HepG2 (cell line): ENCODE data around the gene CYBC1. TPM values are rescaled to one million over a fixed set of nuclear protein-coding genes. Genes with fewer than 3 reads are reported as not detected.

ENCODE experiments used
- ATAC-seq: fragments of 200-7000 bp; cut with Tn5 transposase; 3 replicates; pipeline ENCODE4 v1.9.1; 2020; ENCODE audit warnings: mild to moderate bottlenecking, moderate library complexity
- BruUV-seq: library from RNA; stranded (reverse); fragments of 400-500 nt; replicated peaks from 2 replicates; lab custom pipeline; 2021; lab: Mats Ljungman, UMichigan
- CTCF ChIA-PET: fragments of 300-600 bp; formaldehyde crosslinking; extraction: SDS; loops from one replicate; lab custom pipeline; 2021; ENCODE audit warnings: low total read pairs, inconsistent platforms, low intra/inter-chr PET ratio; lab: Yijun Ruan, JAX
- POLR2A ChIA-PET: fragments of 350-600 bp; sonication (Branson Sonifier 250); formaldehyde crosslinking; loops from one replicate; lab custom pipeline; 2020; ENCODE audit warnings: antibody characterized with exemption, inconsistent platforms; lab: Yijun Ruan, JAX
- DNase-seq: peaks from one replicate; pipeline ENCODE4 v3.0.0-alpha.2; 2015; ENCODE audit warnings: low spot score
- FAIRE-seq: peaks from 3 replicates; lab custom pipeline; 2011; peaks lifted over from hg19 to GRCh38; lab: Jason Lieb, UNC
- H2AFZ ChIP-seq: one replicate; pipeline ENCODE4 v1.6.1; 2011; ENCODE audit warnings: low read length, inconsistent platforms
- H3K27ac ChIP-seq: fragments of 300-600 bp; 3 replicates; pipeline ENCODE4 v1.8.0; 2011; ENCODE audit warnings: mixed run types, mild to moderate bottlenecking, mixed read lengths, low read length, inconsistent platforms; ENCODE audit not compliant: insufficient read depth; ENCODE audit errors: extremely low read length
- H3K27me3 ChIP-seq, 2 experiments: fragments of 200-600 bp in 1 of 2; 2 replicates in 1 of 2; 3 replicates in 1 of 2; pipeline versions ENCODE4 v1.6.0 to v1.8.0; 2011; ENCODE audit warnings: low read length in 2 of 2, mild to moderate bottlenecking in 2 of 2, moderate library complexity in 2 of 2, inconsistent platforms in 1 of 2; ENCODE audit not compliant: insufficient read depth in 2 of 2, control insufficient read depth in 1 of 2
- H3K36me3 ChIP-seq, 2 experiments: fragments of 200-600 bp in 1 of 2; replicated peaks in 1 of 2; 2 replicates in 1 of 2; 3 replicates in 1 of 2; pipeline versions ENCODE4 v1.5.1 to v1.8.0; 2011; ENCODE audit warnings: low read length in 2 of 2, inconsistent platforms in 1 of 2; ENCODE audit not compliant: insufficient read depth in 2 of 2, control insufficient read depth in 1 of 2
- H3K4me1 ChIP-seq: 2 replicates; pipeline ENCODE4 v1.5.1; 2012; ENCODE audit warnings: low read length, inconsistent platforms; ENCODE audit not compliant: insufficient read depth
- H3K4me2 ChIP-seq: 2 replicates; pipeline ENCODE4 v1.6.0; 2011; ENCODE audit warnings: low read depth, low read length, inconsistent platforms
- H3K4me3 ChIP-seq, 3 experiments: fragments of 200-600 bp in 1 of 3; sonication (generic), shearing (Covaris generic) in 1 of 3; replicated peaks in 1 of 3; 2 replicates each; pipeline ENCODE4 v1.5.1; 2011 to 2016; ENCODE audit warnings: low read length in 3 of 3, inconsistent platforms in 2 of 3, low read depth in 2 of 3, mild to moderate bottlenecking in 2 of 3, control low read depth in 1 of 3, mixed read lengths in 1 of 3; ENCODE audit not compliant: insufficient read depth in 1 of 3
- H3K79me2 ChIP-seq: one replicate; pipeline ENCODE4 v1.6.1; 2011; ENCODE audit warnings: low read length, inconsistent platforms; ENCODE audit not compliant: insufficient read depth
- H3K9ac ChIP-seq: 2 replicates; pipeline ENCODE4 v1.6.0; 2011; ENCODE audit warnings: mild to moderate bottlenecking, low read depth, low read length, inconsistent platforms; ENCODE audit not compliant: insufficient read depth
- H3K9me3 ChIP-seq: 2 replicates; pipeline ENCODE4 v1.5.1; 2012; ENCODE audit warnings: mild to moderate bottlenecking, low read length
- H4K20me1 ChIP-seq: 2 replicates; pipeline ENCODE4 v1.6.0; 2011; ENCODE audit warnings: inconsistent platforms, mild to moderate bottlenecking, low read length, moderate library complexity; ENCODE audit not compliant: insufficient read depth
- AHDC1 ChIP-seq: sonication (generic); formaldehyde crosslinking; IDR thresholded peaks from 2 replicates; pipeline ENCODE4 v1.5.1; 2020; ENCODE audit warnings: mild to moderate bottlenecking, missing genetic modification reagents, borderline replicate concordance
- DDIT3 ChIP-seq: sonication (generic); formaldehyde crosslinking; IDR thresholded peaks from 2 replicates; pipeline ENCODE4 v1.4.0; 2020; ENCODE audit warnings: mild to moderate bottlenecking, missing genetic modification reagents
- MAFK ChIP-seq, 2 experiments: IDR thresholded peaks in 1 of 2; conservative IDR thresholded peaks in 1 of 2; 2 replicates each; pipeline ENCODE4 v1.6.1; 2011; ENCODE audit warnings: improper control_type of control experiment in 2 of 2, low read length in 2 of 2
- RFX5 ChIP-seq: IDR thresholded peaks from 2 replicates; pipeline ENCODE4 v1.6.1; 2011; ENCODE audit warnings: low read depth, low read length, improper control_type of control experiment
- SOX5 ChIP-seq: IDR thresholded peaks from 2 replicates; pipeline ENCODE4 v1.6.1; 2016; ENCODE audit warnings: borderline replicate concordance
- TBP ChIP-seq: sonication (generic); formaldehyde crosslinking; IDR thresholded peaks from 2 replicates; pipeline ENCODE4 v1.5.0; 2020; ENCODE audit warnings: missing genetic modification reagents
- TCF7L2 ChIP-seq: IDR thresholded peaks from 2 replicates; pipeline ENCODE4 v1.6.1; 2011; ENCODE audit warnings: mild to moderate bottlenecking, low read depth, low read length, moderate library complexity
- ZBTB33 ChIP-seq: sonication (generic); formaldehyde crosslinking; IDR thresholded peaks from 2 replicates; pipeline ENCODE4 v1.4.0; 2020; ENCODE audit warnings: missing genetic modification reagents
- WGBS: methylation state at CpG from one replicate; pipeline ENCODE4 v1.1.6; 2017; ENCODE audit warnings: low lambda C conversion rate; 5-methylcytosine and 5-hydroxymethylcytosine counted together
- in situ Hi-C: cut with HindIII; loops from 2 replicates; pipeline ENCODE4 v1.10.0; 2017; ENCODE audit warnings: low pct_unique_long_range_greater_than_20kb; ENCODE audit not compliant: extremely low pct_ligation_motif_present
- intact Hi-C: fragments of 100-400 bp; cut with micrococcal nuclease; formaldehyde crosslinking; loops from one replicate; pipeline ENCODE4 v1.10.0; 2022; ENCODE audit not compliant: unreplicated experiment
- polyA plus RNA-seq, 8 experiments: library from polyadenylated mRNA; depleted of rRNA in 3 of 8; stranded (reverse) in 7 of 8; unstranded in 1 of 8; fragments of >200 nt; fragmentation: Illumina TruSeq in 4 of 8; extraction: Trizol in 4 of 8; gene quantifications; 2 replicates each; pipeline versions ENCODE4 v1.2.1 to v1.2.3, GENCODE V29; 2011 to 2016; ENCODE audit warnings: low read depth in 4 of 8, missing spikeins in 1 of 8, mixed read lengths in 1 of 8; ENCODE audit not compliant: insufficient read depth in 1 of 8
- total RNA-seq, 5 experiments: library from RNA; depleted of rRNA; stranded (reverse); fragments of >200 nt; fragmentation: Illumina TruSeq; extraction: Trizol; gene quantifications; 2 replicates each; pipeline ENCODE4 v1.2.3, GENCODE V29; 2016; ENCODE audit warnings: low read depth in 1 of 5

Gene CYBC1
- total and polyA plus RNA-seq, 2 of the 13 experiments (the other 11 are each of a cell fraction or from before 2014, with no cell fraction given) = 43.4 to 44.1 TPM

- no peak for TF ChIP-seq AHDC1 (CRISPR knock-in tag)
- no peak for TF ChIP-seq ZBTB33 (CRISPR knock-in tag)
- TF ChIP-seq TCF7L2 = no peak
- no peak for TF ChIP-seq TBP (CRISPR knock-in tag)
- TF ChIP-seq SOX5 (CRISPR knock-in tag) = no peak
- TF ChIP-seq, all 625 proteins: peak for 0
These were observed 29.1 kb upstream of the CYBC1 start (continued) for GRCh38 chr17:82479602-82480001.

GRCh38 chr17:82477934-82478333, 27.4 kb upstream of the CYBC1 start:
- WGBS = 94% methylated on average over 8 of the region's 8 CpGs
- intact Hi-C loops (no loop called here), in situ Hi-C loops (no loop called here)
- no peak overlapping the region for H3K9ac ChIP-seq
- H2AFZ ChIP-seq = no peak overlapping the region
- DNase-seq (no peak), ATAC-seq (no peak), FAIRE-seq (no peak)
- H3K27ac ChIP-seq = no peak overlapping the region
- no peaks in the 10 kb centered on the region for H3K9me3 ChIP-seq
- CTCF ChIA-PET = no interaction called here
- no peak overlapping the region for H3K4me2 ChIP-seq
- peaks cover 39 to 72% of the 10 kb centered on the region in 2 experiments for H3K36me3 ChIP-seq
- H3K4me1 ChIP-seq = peaks cover 5% of the 10 kb centered on the region; the same call in 1 of the 2 replicates
- BruUV-seq = no TSS peak
- no peaks in the 10 kb centered on the region for H4K20me1 ChIP-seq
- POLR2A ChIA-PET = no interaction called here
- H3K4me3 ChIP-seq = no peak overlapping the region
- no peaks in the 10 kb centered on the region for H3K79me2 ChIP-seq
- H3K27me3 ChIP-seq = no peaks in the 10 kb centered on the region
- TF ChIP-seq MAFK (conservative IDR thresholded peaks at IDR 0.05 in 1 of 2, IDR thresholded peaks at IDR 0.05 in 1 of 2; ENCODE audit: low read length in 2 of 2) (peak; percentile 33 to 55; a peak in 3 of 4 replicates), DDIT3 (CRISPR knock-in tag) (no peak), RFX5 (no peak)
